HEK293 (cell line): ENCODE data around the gene TAS1R3.

ENCODE experiments used
- CTCF ChIP-seq: fragments of 450-650 bp; formaldehyde crosslinking; IDR thresholded peaks from 2 replicates; pipeline ENCODE4 v1.5.1; 2016; ENCODE audit warnings: missing biosample characterization, missing genetic modification characterization
- HOXA7 ChIP-seq: sonication (generic); formaldehyde crosslinking; IDR thresholded peaks from 2 replicates; pipeline ENCODE4 v1.8.1; 2022; ENCODE audit warnings: missing genetic modification reagents, borderline replicate concordance
- KLF16 ChIP-seq: fragments of 450-650 bp; formaldehyde crosslinking; IDR thresholded peaks from 2 replicates; pipeline ENCODE4 v1.5.1; 2017; ENCODE audit warnings: missing biosample characterization, missing genetic modification characterization
- SP2 ChIP-seq: fragments of 450-650 bp; formaldehyde crosslinking; IDR thresholded peaks from 2 replicates; pipeline ENCODE4 v1.5.1; 2016; ENCODE audit warnings: missing biosample characterization, missing genetic modification characterization
- ZBTB7A ChIP-seq: fragments of 450-650 bp; formaldehyde crosslinking; IDR thresholded peaks from 2 replicates; pipeline ENCODE4 v1.5.1; 2016; ENCODE audit warnings: low read depth, missing biosample characterization, missing genetic modification characterization
- ZNF175 ChIP-seq: fragments of 450-650 bp; formaldehyde crosslinking; IDR thresholded peaks from 2 replicates; pipeline ENCODE4 v1.5.1; 2016; ENCODE audit warnings: missing biosample characterization, missing genetic modification characterization
- ZNF311 ChIP-seq: fragments of 450-650 bp; formaldehyde crosslinking; IDR thresholded peaks from 2 replicates; pipeline ENCODE4 v1.5.1; 2017; ENCODE audit warnings: missing biosample characterization, missing genetic modification characterization, borderline replicate concordance
- ZNF510 ChIP-seq: fragments of 450-650 bp; formaldehyde crosslinking; IDR thresholded peaks from 2 replicates; pipeline ENCODE4 v1.5.1; 2018; ENCODE audit warnings: mild to moderate bottlenecking, missing genetic modification characterization, missing biosample characterization; ENCODE audit not compliant: insufficient replicate concordance
- TF ChIP-seq, protein P1 (sequence below): fragments of 450-650 bp; formaldehyde crosslinking; optimal IDR thresholded peaks from 2 replicates; pipeline ENCODE3; 2016; ENCODE audit warnings: missing biosample characterization, mild to moderate bottlenecking, missing genetic modification characterization
- TF ChIP-seq, protein P2 (sequence below): fragments of 450-650 bp; formaldehyde crosslinking; IDR thresholded peaks from 2 replicates; pipeline ENCODE4 v1.5.1; 2016; ENCODE audit warnings: missing biosample characterization, missing genetic modification characterization, borderline replicate concordance

DNA sequence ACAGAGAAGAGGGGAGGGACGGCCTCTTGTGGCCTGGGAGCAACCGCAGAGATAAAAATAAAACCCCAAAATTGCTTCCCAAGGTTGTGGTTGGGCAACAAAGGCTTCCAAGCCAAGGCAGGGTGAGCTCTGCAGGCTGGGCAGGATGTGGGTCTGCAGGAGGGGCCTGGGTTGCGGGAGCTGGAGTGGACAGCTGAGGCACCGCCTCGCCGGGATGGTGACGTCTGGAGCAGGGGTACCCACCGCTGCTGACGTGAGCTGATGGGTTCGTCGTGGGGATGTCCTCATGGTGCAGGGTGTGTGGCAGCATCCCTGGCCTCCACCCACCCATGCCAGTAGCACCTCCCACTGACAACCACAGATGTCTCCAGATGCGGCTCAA lies 40.3 kb downstream of the TAS1R3 start:
- no peak for TF ChIP-seq CTCF (tag by site-specific recombination)
- TF ChIP-seq ZNF175 (tag by site-specific recombination), result no peak
- no peak for TF ChIP-seq ZNF311 (tag by site-specific recombination)
- no peak for TF ChIP-seq ZBTB7A (tag by site-specific recombination)
- TF ChIP-seq, protein P1, sequence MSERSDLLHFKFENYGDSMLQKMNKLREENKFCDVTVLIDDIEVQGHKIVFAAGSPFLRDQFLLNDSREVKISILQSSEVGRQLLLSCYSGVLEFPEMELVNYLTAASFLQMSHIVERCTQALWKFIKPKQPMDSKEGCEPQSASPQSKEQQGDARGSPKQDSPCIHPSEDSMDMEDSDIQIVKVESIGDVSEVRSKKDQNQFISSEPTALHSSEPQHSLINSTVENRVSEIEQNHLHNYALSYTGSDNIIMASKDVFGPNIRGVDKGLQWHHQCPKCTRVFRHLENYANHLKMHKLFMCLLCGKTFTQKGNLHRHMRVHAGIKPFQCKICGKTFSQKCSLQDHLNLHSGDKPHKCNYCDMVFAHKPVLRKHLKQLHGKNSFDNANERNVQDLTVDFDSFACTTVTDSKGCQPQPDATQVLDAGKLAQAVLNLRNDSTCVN, result no peak
- TF ChIP-seq ZNF510 (tag by site-specific recombination), result no peak
- TF ChIP-seq, protein P2, sequence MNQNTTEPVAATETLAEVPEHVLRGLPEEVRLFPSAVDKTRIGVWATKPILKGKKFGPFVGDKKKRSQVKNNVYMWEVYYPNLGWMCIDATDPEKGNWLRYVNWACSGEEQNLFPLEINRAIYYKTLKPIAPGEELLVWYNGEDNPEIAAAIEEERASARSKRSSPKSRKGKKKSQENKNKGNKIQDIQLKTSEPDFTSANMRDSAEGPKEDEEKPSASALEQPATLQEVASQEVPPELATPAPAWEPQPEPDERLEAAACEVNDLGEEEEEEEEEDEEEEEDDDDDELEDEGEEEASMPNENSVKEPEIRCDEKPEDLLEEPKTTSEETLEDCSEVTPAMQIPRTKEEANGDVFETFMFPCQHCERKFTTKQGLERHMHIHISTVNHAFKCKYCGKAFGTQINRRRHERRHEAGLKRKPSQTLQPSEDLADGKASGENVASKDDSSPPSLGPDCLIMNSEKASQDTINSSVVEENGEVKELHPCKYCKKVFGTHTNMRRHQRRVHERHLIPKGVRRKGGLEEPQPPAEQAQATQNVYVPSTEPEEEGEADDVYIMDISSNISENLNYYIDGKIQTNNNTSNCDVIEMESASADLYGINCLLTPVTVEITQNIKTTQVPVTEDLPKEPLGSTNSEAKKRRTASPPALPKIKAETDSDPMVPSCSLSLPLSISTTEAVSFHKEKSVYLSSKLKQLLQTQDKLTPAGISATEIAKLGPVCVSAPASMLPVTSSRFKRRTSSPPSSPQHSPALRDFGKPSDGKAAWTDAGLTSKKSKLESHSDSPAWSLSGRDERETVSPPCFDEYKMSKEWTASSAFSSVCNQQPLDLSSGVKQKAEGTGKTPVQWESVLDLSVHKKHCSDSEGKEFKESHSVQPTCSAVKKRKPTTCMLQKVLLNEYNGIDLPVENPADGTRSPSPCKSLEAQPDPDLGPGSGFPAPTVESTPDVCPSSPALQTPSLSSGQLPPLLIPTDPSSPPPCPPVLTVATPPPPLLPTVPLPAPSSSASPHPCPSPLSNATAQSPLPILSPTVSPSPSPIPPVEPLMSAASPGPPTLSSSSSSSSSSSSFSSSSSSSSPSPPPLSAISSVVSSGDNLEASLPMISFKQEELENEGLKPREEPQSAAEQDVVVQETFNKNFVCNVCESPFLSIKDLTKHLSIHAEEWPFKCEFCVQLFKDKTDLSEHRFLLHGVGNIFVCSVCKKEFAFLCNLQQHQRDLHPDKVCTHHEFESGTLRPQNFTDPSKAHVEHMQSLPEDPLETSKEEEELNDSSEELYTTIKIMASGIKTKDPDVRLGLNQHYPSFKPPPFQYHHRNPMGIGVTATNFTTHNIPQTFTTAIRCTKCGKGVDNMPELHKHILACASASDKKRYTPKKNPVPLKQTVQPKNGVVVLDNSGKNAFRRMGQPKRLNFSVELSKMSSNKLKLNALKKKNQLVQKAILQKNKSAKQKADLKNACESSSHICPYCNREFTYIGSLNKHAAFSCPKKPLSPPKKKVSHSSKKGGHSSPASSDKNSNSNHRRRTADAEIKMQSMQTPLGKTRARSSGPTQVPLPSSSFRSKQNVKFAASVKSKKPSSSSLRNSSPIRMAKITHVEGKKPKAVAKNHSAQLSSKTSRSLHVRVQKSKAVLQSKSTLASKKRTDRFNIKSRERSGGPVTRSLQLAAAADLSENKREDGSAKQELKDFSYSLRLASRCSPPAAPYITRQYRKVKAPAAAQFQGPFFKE (tag by site-specific recombination), result no peak
- no peak for TF ChIP-seq SP2 (tag by site-specific recombination)
- no peak for TF ChIP-seq KLF16 (tag by site-specific recombination)
- no peak for TF ChIP-seq HOXA7 (CRISPR knock-in tag)
